Measurements from ENCODE around the gene PTDSS2.

The PTDSS2 gene

GRCh38 chr11:454801-455565 lies 4.9 kb downstream of the PTDSS2 start:
- Histone ChIP-seq H3K36me3 (ENCODE audit: insufficient read depth, low read length) (peaks cover 35% of the 10 kb centered on the region), H3K4me1 (ENCODE audit: insufficient read depth, low read length) (peaks cover 12% of the 10 kb centered on the region), H3K4me3 (ENCODE audit: low read length) (no peak overlapping the region), H3K9ac (ENCODE audit: low read depth, low read length) (no peak overlapping the region), H3K27ac (ENCODE audit: low read depth, low read length) (no peak overlapping the region), H3K9me3 (ENCODE audit: insufficient read depth, low read depth, low read length) (no peaks in the 10 kb centered on the region), H3K27me3 (ENCODE audit: insufficient read depth, low read length) (no peaks in the 10 kb centered on the region)
- 80% methylated on average over 14 of the region's 14 CpGs for WGBS

GRCh38 chr11:455566-456147 lies 5.6 kb downstream of the PTDSS2 start:
- Histone ChIP-seq H3K36me3 (ENCODE audit: insufficient read depth, low read length) (peaks cover 41% of the 10 kb centered on the region), H3K9ac (ENCODE audit: low read depth, low read length) (no peak overlapping the region), H3K4me1 (ENCODE audit: insufficient read depth, low read length) (peaks cover 12% of the 10 kb centered on the region), H3K27me3 (ENCODE audit: insufficient read depth, low read length) (no peaks in the 10 kb centered on the region), H3K9me3 (ENCODE audit: insufficient read depth, low read depth, low read length) (no peaks in the 10 kb centered on the region), H3K4me3 (ENCODE audit: low read length) (no peak overlapping the region), H3K27ac (ENCODE audit: low read depth, low read length) (no peak overlapping the region)
- 88% methylated on average over 23 of the region's 23 CpGs for WGBS

GRCh38 chr11:456533-456932 lies 6.5 kb downstream of the PTDSS2 start:
- Histone ChIP-seq H3K9ac (ENCODE audit: low read depth, low read length) (no peak overlapping the region), H3K36me3 (ENCODE audit: insufficient read depth, low read length) (peaks cover 49% of the 10 kb centered on the region), H3K9me3 (ENCODE audit: insufficient read depth, low read depth, low read length) (no peaks in the 10 kb centered on the region), H3K4me1 (ENCODE audit: insufficient read depth, low read length) (peaks cover 12% of the 10 kb centered on the region), H3K27me3 (ENCODE audit: insufficient read depth, low read length) (no peaks in the 10 kb centered on the region), H3K27ac (ENCODE audit: low read depth, low read length) (peak overlapping the region; percentile 51; the same call in 1 of the 2 replicates), H3K4me3 (ENCODE audit: low read length) (no peak overlapping the region)
- 67% methylated on average over 7 of the region's 7 CpGs for WGBS

GRCh38 chr11:457111-457760 lies 7.2 kb downstream of the PTDSS2 start:
- H3K9ac ChIP-seq (ENCODE audit: low read depth, low read length), result no peak overlapping the region
- H3K9me3 ChIP-seq (ENCODE audit: insufficient read depth, low read depth, low read length), result no peaks in the 10 kb centered on the region
- peaks cover 12% of the 10 kb centered on the region for H3K4me1 ChIP-seq (ENCODE audit: insufficient read depth, low read length)
- no peaks in the 10 kb centered on the region for H3K27me3 ChIP-seq (ENCODE audit: insufficient read depth, low read length)
- peaks cover 53% of the 10 kb centered on the region for H3K36me3 ChIP-seq (ENCODE audit: insufficient read depth, low read length)
- H3K27ac ChIP-seq (ENCODE audit: low read depth, low read length), result peak overlapping the region; percentile 51; the same call in 1 of the 2 replicates
- 92% methylated on average over 23 of the region's 23 CpGs for WGBS
- H3K4me3 ChIP-seq (ENCODE audit: low read length), result no peak overlapping the region

GRCh38 chr11:459511-460220 lies 9.6 kb downstream of the PTDSS2 start:
- no peak overlapping the region for H3K4me3 ChIP-seq (ENCODE audit: low read length)

GRCh38 chr11:460331-461199 lies 10.5 kb downstream of the PTDSS2 start:
- Histone ChIP-seq H3K9me3 (ENCODE audit: insufficient read depth, low read depth, low read length) (no peaks in the 10 kb centered on the region), H3K36me3 (ENCODE audit: insufficient read depth, low read length) (peaks cover 47% of the 10 kb centered on the region), H3K4me1 (ENCODE audit: insufficient read depth, low read length) (peaks cover 8% of the 10 kb centered on the region; the same call in 1 of the 2 replicates), H3K4me3 (ENCODE audit: low read length) (no peak overlapping the region), H3K27ac (ENCODE audit: low read depth, low read length) (no peak overlapping the region), H3K9ac (ENCODE audit: low read depth, low read length) (no peak overlapping the region), H3K27me3 (ENCODE audit: insufficient read depth, low read length) (no peaks in the 10 kb centered on the region)
- WGBS, result 95% methylated on average over 41 of the region's 41 CpGs

More at GRCh38 chr11:459511-460220, 9.6 kb downstream of the PTDSS2 start:
- H3K36me3 ChIP-seq (ENCODE audit: insufficient read depth, low read length), result peaks cover 40% of the 10 kb centered on the region
- H3K4me1 ChIP-seq (ENCODE audit: insufficient read depth, low read length), result peaks cover 12% of the 10 kb centered on the region
- no peak overlapping the region for H3K27ac ChIP-seq (ENCODE audit: low read depth, low read length)
- H3K9ac ChIP-seq (ENCODE audit: low read depth, low read length), result no peak overlapping the region
- H3K9me3 ChIP-seq (ENCODE audit: insufficient read depth, low read depth, low read length), result no peaks in the 10 kb centered on the region
- 94% methylated on average over 24 of the region's 24 CpGs for WGBS
- H3K27me3 ChIP-seq (ENCODE audit: insufficient read depth, low read length), result no peaks in the 10 kb centered on the region

- H3K4me1 ChIP-seq (ENCODE audit: insufficient read depth, low read length), result peaks cover 5% of the 10 kb centered on the region; the same call in 1 of the 2 replicates
- H3K4me3 ChIP-seq (ENCODE audit: low read length), result no peak overlapping the region
- H3K9me3 ChIP-seq (ENCODE audit: insufficient read depth, low read depth, low read length), result no peaks in the 10 kb centered on the region
- H3K9ac ChIP-seq (ENCODE audit: low read depth, low read length), result no peak overlapping the region
- no peaks in the 10 kb centered on the region for H3K27me3 ChIP-seq (ENCODE audit: insufficient read depth, low read length)
- H3K36me3 ChIP-seq (ENCODE audit: insufficient read depth, low read length), result peaks cover 47% of the 10 kb centered on the region
- 95% methylated on average over 9 of the region's 9 CpGs for WGBS
- H3K27ac ChIP-seq (ENCODE audit: low read depth, low read length), result no peak overlapping the region
Observed at GRCh38 chr11:461626-462025, 11.5 kb downstream of the PTDSS2 start.

- no peak overlapping the region for H3K9ac ChIP-seq (ENCODE audit: low read depth, low read length)
- no peak overlapping the region for H3K4me3 ChIP-seq (ENCODE audit: low read length)
- H3K27ac ChIP-seq (ENCODE audit: low read depth, low read length), result no peak overlapping the region
- H3K36me3 ChIP-seq (ENCODE audit: insufficient read depth, low read length), result peaks cover 47% of the 10 kb centered on the region
- no peaks in the 10 kb centered on the region for H3K27me3 ChIP-seq (ENCODE audit: insufficient read depth, low read length)
- no peaks in the 10 kb centered on the region for H3K4me1 ChIP-seq (ENCODE audit: insufficient read depth, low read length)
- 95% methylated on average over 16 of the region's 16 CpGs for WGBS
- H3K9me3 ChIP-seq (ENCODE audit: insufficient read depth, low read depth, low read length), result no peaks in the 10 kb centered on the region
Observed at GRCh38 chr11:462107-462890, 12.2 kb downstream of the PTDSS2 start.

GRCh38 chr11:464316-464715 lies 14.2 kb downstream of the PTDSS2 start:
- Histone ChIP-seq H3K4me3 (ENCODE audit: low read length) (no peak overlapping the region), H3K36me3 (ENCODE audit: insufficient read depth, low read length) (peaks cover 43% of the 10 kb centered on the region), H3K4me1 (ENCODE audit: insufficient read depth, low read length) (peaks cover 3% of the 10 kb centered on the region; the same call in 1 of the 2 replicates), H3K9me3 (ENCODE audit: insufficient read depth, low read depth, low read length) (no peaks in the 10 kb centered on the region), H3K27me3 (ENCODE audit: insufficient read depth, low read length) (no peaks in the 10 kb centered on the region), H3K9ac (ENCODE audit: low read depth, low read length) (no peak overlapping the region), H3K27ac (ENCODE audit: low read depth, low read length) (no peak overlapping the region)
- 96% methylated on average over 24 of the region's 24 CpGs for WGBS

All from HUES64 (cell line).